B cell (primary cell): ENCODE results near the gene CDC45. TPM values are rescaled to one million over a fixed set of nuclear protein-coding genes. Genes with fewer than 3 reads are reported as not detected.

Experiments
- ATAC-seq: fragments of 200-7000 bp; cut with Tn5 transposase; one replicate; pipeline ENCODE4 v1.10.0; 2021; ENCODE audit warnings: low read depth, mild to moderate bottlenecking, moderate number of reproducible peaks, moderate library complexity
- CTCF ChIA-PET: fragments of 350-600 bp; sonication (Branson Sonifier 250); formaldehyde crosslinking; loops from one replicate; lab custom pipeline; 2021; ENCODE audit warnings: antibody characterized with exemption, inconsistent platforms; lab: Charles Lee
- POLR2A ChIA-PET: fragments of 350-600 bp; sonication (Branson Sonifier 250); formaldehyde crosslinking; loops from one replicate; lab custom pipeline; 2021; ENCODE audit warnings: antibody characterized with exemption; lab: Charles Lee
- DNase-seq: peaks from one replicate; pipeline ENCODE4 v3.0.0; 2013
- H2AFZ ChIP-seq: 2 replicates; pipeline ENCODE4 v1.6.1; 2012; ENCODE audit warnings: mild to moderate bottlenecking, low read depth, low read length; ENCODE audit not compliant: insufficient read depth, poor library complexity, severe bottlenecking
- H3K27ac ChIP-seq, 2 donors: 1 replicate in 1 of 2; 2 replicates in 1 of 2; pipeline ENCODE4 v1.5.1; 2012 to 2013; ENCODE audit warnings: low read length in 2 of 2, mild to moderate bottlenecking in 2 of 2, moderate library complexity in 1 of 2
- H3K27me3 ChIP-seq, 4 experiments: fragments of 200-600 bp in 1 of 4; sonication (generic) in 1 of 4; replicated peaks in 1 of 4; 1 replicate in 2 of 4; 2 replicates in 2 of 4; pipeline versions ENCODE4 v1.6.1 to v1.7.0; 2013 to 2016; ENCODE audit warnings: low read length in 3 of 4, mild to moderate bottlenecking in 2 of 4, mixed read lengths in 1 of 4, moderate library complexity in 1 of 4; ENCODE audit not compliant: insufficient read depth in 4 of 4, control insufficient read depth in 3 of 4; ENCODE audit errors: control extremely low read depth in 1 of 4
- H3K36me3 ChIP-seq, 2 experiments: replicated peaks in 1 of 2; 1 replicate in 1 of 2; 2 replicates in 1 of 2; pipeline versions ENCODE4 v1.6.1 to v1.7.1; 2013; ENCODE audit warnings: low read length in 1 of 2; ENCODE audit not compliant: insufficient read depth in 2 of 2, control insufficient read depth in 1 of 2; ENCODE audit errors: control extremely low read depth in 1 of 2, extremely low read depth in 1 of 2
- H3K4me1 ChIP-seq, 2 donors: fragments of 200-600 bp in 1 of 2; sonication (generic) in 1 of 2; 1 replicate in 1 of 2; 2 replicates in 1 of 2; pipeline versions ENCODE4 v1.5.1 to v1.6.1; 2013 to 2017; ENCODE audit warnings: low read length in 2 of 2; ENCODE audit not compliant: control insufficient read depth in 2 of 2, insufficient read depth in 2 of 2
- H3K4me2 ChIP-seq: replicated peaks from 2 replicates; pipeline ENCODE3; 2012; ENCODE audit warnings: mild to moderate bottlenecking, low read depth, low read length; ENCODE audit not compliant: poor library complexity, severe bottlenecking
- H3K4me3 ChIP-seq, 5 experiments: fragments of 200-600 bp in 1 of 5; sonication (generic) in 1 of 5; 1 replicate in 3 of 5; 2 replicates in 2 of 5; pipeline versions ENCODE4 v1.5.1 to v1.7.0; 2011 to 2016; ENCODE audit warnings: low read length in 4 of 5, mild to moderate bottlenecking in 4 of 5, low read depth in 2 of 5, control low read depth in 1 of 5, moderate library complexity in 1 of 5; ENCODE audit not compliant: insufficient read depth in 1 of 5; ENCODE audit errors: control extremely low read depth in 1 of 5, extremely low read depth in 1 of 5
- H3K79me2 ChIP-seq: fragments of 200-600 bp; sonication (generic); one replicate; pipeline ENCODE4 v1.6.0; 2016; ENCODE audit warnings: low read length; ENCODE audit not compliant: control insufficient read depth, insufficient read depth
- H3K9ac ChIP-seq: fragments of 200-600 bp; sonication (generic); 2 replicates; pipeline ENCODE4 v1.6.1; 2017; ENCODE audit warnings: mild to moderate bottlenecking, low read length, moderate library complexity
- H3K9me3 ChIP-seq, 3 donors: one replicate each; pipeline versions ENCODE4 v1.6.1 to v1.7.1; 2013; ENCODE audit warnings: low read length in 2 of 3; ENCODE audit not compliant: control insufficient read depth in 2 of 3, insufficient read depth in 1 of 3; ENCODE audit errors: control extremely low read depth in 1 of 3
- H4K20me1 ChIP-seq: 2 replicates; pipeline ENCODE4 v1.6.0; 2012; ENCODE audit warnings: mild to moderate bottlenecking, low read length; ENCODE audit not compliant: insufficient read depth, control insufficient read depth, poor library complexity, severe bottlenecking
- H3K27ac Mint-ChIP-seq: one replicate; pipeline ENCODE4 v1.8.0; 2021; ENCODE audit warnings: mixed read lengths
- H3K27me3 Mint-ChIP-seq: one replicate; pipeline ENCODE4 v1.8.0; 2021; ENCODE audit warnings: mixed read lengths
- H3K4me1 Mint-ChIP-seq: one replicate; pipeline ENCODE4 v1.8.0; 2021; ENCODE audit warnings: mixed read lengths
- H3K4me3 Mint-ChIP-seq: one replicate; pipeline ENCODE4 v1.8.0; 2021; ENCODE audit warnings: mixed read lengths
- H3K9me3 Mint-ChIP-seq: one replicate; pipeline ENCODE4 v1.8.0; 2022; ENCODE audit warnings: mixed read lengths; ENCODE audit not compliant: insufficient read depth
- CTCF ChIP-seq: fragments of 200-600 bp; IDR thresholded peaks from one replicate; pipeline ENCODE4 v1.8.0; 2022; ENCODE audit warnings: antibody characterized with exemption, mild to moderate bottlenecking
- EZH2 ChIP-seq: IDR thresholded peaks from 2 replicates; pipeline ENCODE4 v1.6.1; 2012; ENCODE audit warnings: borderline replicate concordance, low read depth, mild to moderate bottlenecking, moderate library complexity, low read length; ENCODE audit not compliant: insufficient read depth, poor library complexity, severe bottlenecking
- WGBS: methylation state at CpG from one replicate; pipeline ENCODE4 v1.1.5; 2013; ENCODE audit warnings: missing lambda C conversion rate; ENCODE audit not compliant: insufficient coverage; 5-methylcytosine and 5-hydroxymethylcytosine counted together
- intact Hi-C: fragments of 100-400 bp; cut with micrococcal nuclease; formaldehyde crosslinking; loops from one replicate; pipeline ENCODE4 v1.10.0; 2022
- polyA plus RNA-seq: library from polyadenylated mRNA; depleted of rRNA; stranded (reverse); fragments of >200 nt; gene quantifications from 2 replicates; pipeline ENCODE4 v1.2.3, GENCODE V29; 2012
- total RNA-seq, 2 donors: library from RNA; stranded (reverse); fragments of 120-200 nt in 1 of 2; gene quantifications; 1 replicate in 1 of 2; 2 replicates in 1 of 2; pipeline versions ENCODE4 v1.2.3 to v1.2.4, GENCODE V29; 2013 to 2022

CDC45 gene
- total and polyA plus RNA-seq, 2 donors (not counting 1 experiment from before 2014, with no cell fraction given): 0.49 to 1.4 TPM

DNA sequence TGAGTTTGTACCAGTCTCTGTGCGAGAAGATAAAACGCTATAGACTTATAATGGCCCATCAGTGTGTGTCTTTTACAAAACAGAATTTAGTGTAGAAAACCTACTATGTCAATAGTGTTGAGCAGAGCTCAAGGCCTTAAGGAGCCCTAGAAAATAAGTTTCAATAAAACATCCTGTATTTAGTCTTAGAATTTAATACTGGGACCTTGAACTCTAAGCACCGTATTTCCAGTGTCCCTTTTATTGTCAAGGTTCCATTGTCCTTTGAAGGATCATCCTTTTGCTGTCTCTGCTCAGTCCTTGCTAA is 16.6 kb downstream of the CDC45 start:
- H3K4me2 ChIP-seq: no peak overlapping the region
- Mint-ChIP-seq H3K4me3 (no peak overlapping the region), H3K27me3 (no peaks in the 10 kb centered on the region), H3K4me1 (no peaks in the 10 kb centered on the region), H3K27ac (no peak overlapping the region), H3K9me3 (no peaks in the 10 kb centered on the region)
- no peak for TF ChIP-seq CTCF
- no peak for TF ChIP-seq EZH2
- intact Hi-C loops: loop anchor here (1.0 kb wide), 1 partner anchor 134 kb away; no protein-coding TSS in a partner anchor
- no peaks in the 10 kb centered on the region for H3K36me3 ChIP-seq
- no peaks in the 10 kb centered on the region for H4K20me1 ChIP-seq
- CTCF ChIA-PET: interaction anchor here (2.1 kb wide), 1 partner anchor 134 kb away, joined by 14 read pairs; no protein-coding TSS in a partner anchor
- no peak overlapping the region for H3K9ac ChIP-seq
- ATAC-seq (no peak), DNase-seq (no peak)
- H3K27me3 ChIP-seq: no peaks in the 10 kb centered on the region
- H3K4me1 ChIP-seq: no peaks in the 10 kb centered on the region
- no peak overlapping the region for H3K27ac ChIP-seq
- H3K4me3 ChIP-seq: no peak overlapping the region
- H2AFZ ChIP-seq: no peak overlapping the region
- 100% methylated on average over 1 of the region's 3 CpGs for WGBS
- POLR2A ChIA-PET: no interaction called here
- no peaks in the 10 kb centered on the region for H3K79me2 ChIP-seq
- H3K9me3 ChIP-seq: no peaks in the 10 kb centered on the region

DNA sequence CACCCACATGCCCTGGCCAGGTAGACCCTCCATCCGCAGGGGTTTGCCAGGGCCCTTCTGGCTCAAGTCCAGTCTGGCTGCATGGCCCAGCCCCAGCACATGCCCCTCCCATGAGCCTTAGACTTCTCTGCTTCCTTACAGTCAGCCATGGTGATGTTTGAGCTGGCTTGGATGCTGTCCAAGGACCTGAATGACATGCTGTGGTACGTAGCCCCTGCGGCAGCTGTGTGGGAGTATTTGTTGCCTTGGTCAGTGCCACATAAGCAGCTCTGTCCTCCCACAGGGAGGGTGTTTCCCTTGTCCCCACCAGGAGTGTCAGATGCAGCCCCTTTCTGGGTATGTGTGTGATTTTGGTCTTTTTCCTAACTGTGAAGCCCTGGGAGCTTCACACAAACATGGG is 17.5 kb downstream of the CDC45 start:
- ATAC-seq (no peak), DNase-seq (no peak)
- H2AFZ ChIP-seq: no peak overlapping the region
- H3K4me3 Mint-ChIP-seq: no peak overlapping the region
- H3K79me2 ChIP-seq: no peaks in the 10 kb centered on the region
- ChIA-PET CTCF (interaction anchor here (2.1 kb wide), 1 partner anchor 133 kb away, joined by 14 read pairs; no protein-coding TSS in a partner anchor), POLR2A (no interaction called here)
- intact Hi-C loops: no loop called here
- 84% methylated on average over 3 of the region's 3 CpGs for WGBS
- no peaks in the 10 kb centered on the region for H4K20me1 ChIP-seq
- H3K36me3 ChIP-seq: no peaks in the 10 kb centered on the region
- H3K4me2 ChIP-seq: no peak overlapping the region
- no peak overlapping the region for H3K9ac ChIP-seq
- no peak overlapping the region for H3K27ac Mint-ChIP-seq
- TF ChIP-seq EZH2 (no peak), CTCF (no peak)
- no peaks in the 10 kb centered on the region for H3K9me3 ChIP-seq
- no peaks in the 10 kb centered on the region for H3K9me3 Mint-ChIP-seq
- no peaks in the 10 kb centered on the region for H3K27me3 Mint-ChIP-seq
- H3K4me1 Mint-ChIP-seq: no peaks in the 10 kb centered on the region
- no peak overlapping the region for H3K4me3 ChIP-seq
- no peaks in the 10 kb centered on the region for H3K4me1 ChIP-seq
- H3K27me3 ChIP-seq: no peaks in the 10 kb centered on the region
- no peak overlapping the region for H3K27ac ChIP-seq
